Parathyroid adenoma (tissue), 2 donors: Measurements from ENCODE around the gene PLEKHA1.

Experiments used
- H2AFZ ChIP-seq: fragments of 300-600 bp; sonication (generic); one replicate; pipeline ENCODE4 v1.7.0; 2017; ENCODE audit warnings: antibody characterized with exemption, mild to moderate bottlenecking
- H3K27ac ChIP-seq: fragments of 300-600 bp; sonication (generic); one replicate; pipeline ENCODE4 v1.7.0; 2017
- H3K27me3 ChIP-seq: fragments of 300-600 bp; sonication (generic); one replicate; pipeline ENCODE4 v1.7.0; 2017; ENCODE audit warnings: low read length; ENCODE audit not compliant: control insufficient read depth, insufficient read depth
- H3K36me3 ChIP-seq: fragments of 300-600 bp; sonication (generic); one replicate; pipeline ENCODE4 v1.7.0; 2017; ENCODE audit warnings: low read length; ENCODE audit not compliant: control insufficient read depth, insufficient read depth
- H3K4me1 ChIP-seq: fragments of 300-600 bp; sonication (generic); one replicate; pipeline ENCODE4 v1.7.0; 2017; ENCODE audit warnings: control low read depth
- H3K4me2 ChIP-seq: fragments of 300-600 bp; sonication (generic); one replicate; pipeline ENCODE4 v1.7.0; 2017; ENCODE audit warnings: low read length
- H3K4me3 ChIP-seq: fragments of 300-600 bp; sonication (generic); one replicate; pipeline ENCODE4 v1.7.0; 2017; ENCODE audit warnings: low read depth, low read length
- H3K79me2 ChIP-seq: fragments of 300-600 bp; sonication (generic); one replicate; pipeline ENCODE4 v1.7.0; 2017; ENCODE audit warnings: control low read depth
- H3K9ac ChIP-seq: fragments of 300-600 bp; sonication (generic); one replicate; pipeline ENCODE4 v1.7.0; 2017; ENCODE audit warnings: mild to moderate bottlenecking
- H3K9me3 ChIP-seq: fragments of 300-600 bp; sonication (generic); one replicate; pipeline ENCODE4 v1.7.0; 2017; ENCODE audit warnings: low read length; ENCODE audit not compliant: control insufficient read depth
- TF ChIP-seq, protein P1 (sequence below): fragments of 300-600 bp; sonication (generic); IDR thresholded peaks from one replicate; pipeline ENCODE4 v1.7.0; 2017; ENCODE audit warnings: antibody characterized with exemption, mild to moderate bottlenecking
- donor health status: primary hyperparathyroidism.

Gene PLEKHA1

DNA sequence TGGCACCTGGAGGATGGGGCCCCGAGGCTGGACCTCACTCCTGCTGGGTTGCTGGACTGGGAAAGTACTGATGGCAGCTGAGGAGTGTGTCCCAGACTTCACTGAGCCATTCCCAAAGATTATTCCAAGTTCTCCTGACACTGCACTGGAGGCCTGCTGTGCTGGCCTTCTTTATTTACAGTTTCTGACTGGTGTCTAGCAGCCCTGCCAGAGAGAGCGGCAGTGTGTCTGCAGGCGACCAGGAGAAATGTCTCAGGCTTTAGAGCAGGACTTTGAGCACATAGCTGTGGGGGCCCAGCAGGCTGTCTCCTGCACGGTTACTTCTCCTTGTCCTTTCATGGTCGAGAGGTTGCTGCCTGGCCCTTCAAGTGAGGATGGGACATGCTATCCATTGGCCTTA lies 102.9 kb downstream of the PLEKHA1 start:
- no peaks in the 10 kb centered on the region for H3K27me3 ChIP-seq
- H3K4me2 ChIP-seq: no peak overlapping the region
- no peaks in the 10 kb centered on the region for H3K9me3 ChIP-seq
- H3K4me3 ChIP-seq: no peak overlapping the region
- peaks cover 6% of the 10 kb centered on the region for H3K4me1 ChIP-seq
- no peak overlapping the region for H2AFZ ChIP-seq
- TF ChIP-seq, protein P1, sequence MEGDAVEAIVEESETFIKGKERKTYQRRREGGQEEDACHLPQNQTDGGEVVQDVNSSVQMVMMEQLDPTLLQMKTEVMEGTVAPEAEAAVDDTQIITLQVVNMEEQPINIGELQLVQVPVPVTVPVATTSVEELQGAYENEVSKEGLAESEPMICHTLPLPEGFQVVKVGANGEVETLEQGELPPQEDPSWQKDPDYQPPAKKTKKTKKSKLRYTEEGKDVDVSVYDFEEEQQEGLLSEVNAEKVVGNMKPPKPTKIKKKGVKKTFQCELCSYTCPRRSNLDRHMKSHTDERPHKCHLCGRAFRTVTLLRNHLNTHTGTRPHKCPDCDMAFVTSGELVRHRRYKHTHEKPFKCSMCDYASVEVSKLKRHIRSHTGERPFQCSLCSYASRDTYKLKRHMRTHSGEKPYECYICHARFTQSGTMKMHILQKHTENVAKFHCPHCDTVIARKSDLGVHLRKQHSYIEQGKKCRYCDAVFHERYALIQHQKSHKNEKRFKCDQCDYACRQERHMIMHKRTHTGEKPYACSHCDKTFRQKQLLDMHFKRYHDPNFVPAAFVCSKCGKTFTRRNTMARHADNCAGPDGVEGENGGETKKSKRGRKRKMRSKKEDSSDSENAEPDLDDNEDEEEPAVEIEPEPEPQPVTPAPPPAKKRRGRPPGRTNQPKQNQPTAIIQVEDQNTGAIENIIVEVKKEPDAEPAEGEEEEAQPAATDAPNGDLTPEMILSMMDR: no peak
- H3K9ac ChIP-seq: no peak overlapping the region
- no peak overlapping the region for H3K27ac ChIP-seq
- no peaks in the 10 kb centered on the region for H3K36me3 ChIP-seq
- peaks cover 3% of the 10 kb centered on the region for H3K79me2 ChIP-seq

DNA sequence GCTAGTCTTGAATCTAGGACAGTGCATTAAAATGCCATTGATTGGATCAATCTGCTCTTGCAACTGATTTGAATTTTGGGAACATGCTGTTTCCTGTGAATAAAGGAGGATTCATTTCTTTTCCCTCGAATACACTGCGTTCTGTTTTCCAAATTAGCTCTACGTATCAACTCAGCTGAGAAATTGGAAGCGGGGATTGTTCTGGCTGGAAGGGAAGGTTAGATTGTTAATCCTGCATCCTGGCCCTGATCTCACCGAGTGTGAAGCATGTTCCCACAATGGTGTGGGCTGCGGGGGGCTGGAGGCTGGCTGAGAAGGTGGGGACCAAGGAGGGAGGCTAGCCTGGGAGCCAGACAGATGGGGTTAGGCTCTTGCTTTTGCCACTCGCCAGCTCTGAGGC lies 104.5 kb downstream of the PLEKHA1 start:
- Histone ChIP-seq H3K4me2 (no peak overlapping the region), H3K36me3 (no peaks in the 10 kb centered on the region), H3K4me1 (peaks cover 6% of the 10 kb centered on the region), H3K79me2 (peaks cover 3% of the 10 kb centered on the region), H3K9ac (no peak overlapping the region), H3K27me3 (no peaks in the 10 kb centered on the region), H3K4me3 (no peak overlapping the region), H3K9me3 (no peaks in the 10 kb centered on the region), H3K27ac (no peak overlapping the region), H2AFZ (no peak overlapping the region)
- TF ChIP-seq, protein P1: no peak

GRCh38 chr10:122480146-122480833 lies 105.8 kb downstream of the PLEKHA1 start:
- H3K27me3 ChIP-seq: no peaks in the 10 kb centered on the region
- no peak overlapping the region for H3K9ac ChIP-seq
- no peaks in the 10 kb centered on the region for H3K9me3 ChIP-seq
- H3K4me2 ChIP-seq: no peak overlapping the region
- TF ChIP-seq, protein P1: no peak
- no peaks in the 10 kb centered on the region for H3K36me3 ChIP-seq
- H3K79me2 ChIP-seq: peaks cover 3% of the 10 kb centered on the region
- H3K4me3 ChIP-seq: no peak overlapping the region
- H2AFZ ChIP-seq: no peak overlapping the region
- no peak overlapping the region for H3K27ac ChIP-seq
- peaks cover 5% of the 10 kb centered on the region for H3K4me1 ChIP-seq

DNA sequence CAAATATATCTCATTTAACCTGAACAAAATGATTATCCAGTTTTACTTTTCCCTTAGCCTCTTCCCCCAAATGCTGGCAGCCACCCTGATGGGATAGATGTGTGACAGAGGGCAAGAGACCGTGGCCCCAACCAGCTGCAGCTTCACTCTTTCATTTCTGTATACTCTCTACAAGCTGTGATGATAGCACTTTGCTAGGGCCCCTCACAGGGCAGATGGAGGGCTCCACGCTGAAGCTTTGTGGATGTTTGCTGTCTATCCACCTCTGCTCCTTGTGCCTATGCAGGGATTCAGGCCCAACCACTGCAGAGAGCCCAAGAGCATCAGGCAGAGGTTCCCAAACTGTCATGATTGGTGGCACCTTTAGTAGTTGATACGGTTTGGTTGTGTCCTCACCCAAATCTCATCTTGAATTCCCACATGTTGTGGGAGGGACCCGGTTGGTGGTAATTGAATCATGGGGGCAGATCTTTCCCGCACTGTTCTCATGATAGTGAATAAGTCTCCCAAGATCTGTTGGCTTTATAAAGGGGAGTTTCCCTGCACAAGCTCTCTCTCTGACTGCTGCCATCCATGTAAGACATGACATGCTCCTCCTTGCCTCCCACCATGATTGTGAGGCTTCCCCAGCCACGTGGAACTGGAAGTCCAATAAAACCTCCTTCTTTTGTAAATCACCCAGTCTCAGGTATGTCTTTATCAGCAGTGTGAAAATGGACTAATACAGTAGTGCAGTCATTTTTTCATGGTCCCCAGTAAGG lies 107.0 kb downstream of the PLEKHA1 start:
- Histone ChIP-seq H3K36me3 (no peaks in the 10 kb centered on the region), H3K27ac (no peak overlapping the region), H3K4me1 (no peaks in the 10 kb centered on the region), H3K9ac (no peak overlapping the region), H3K9me3 (no peaks in the 10 kb centered on the region), H3K79me2 (peaks cover 3% of the 10 kb centered on the region), H3K27me3 (no peaks in the 10 kb centered on the region), H3K4me2 (no peak overlapping the region), H2AFZ (no peak overlapping the region), H3K4me3 (no peak overlapping the region)
- TF ChIP-seq, protein P1: no peak
